AG08395 (cell line): ENCODE data around the gene PKP3.
"Not testable (repeated sequence)": the region's sequence is repeated elsewhere in the genome, so short reads cannot be mapped to it uniquely, and the experiment has no call there.

Source experiments
- DNase-seq: peaks from one replicate; pipeline ENCODE4 v3.0.0; 2012; ENCODE audit warnings: mixed read lengths, low spot score

PKP3 gene

GRCh38 chr11:394034-394857 is at the start of gene PKP3:
Gene PKP3, plus strand, starts transcription at chr11:394209. Its CDS starts 84 bp downstream, at chr11:394293.
- peak; percentile 42 for DNase-seq

- no peak for DNase-seq
Observed at GRCh38 chr11:344836-345578, 49.0 kb upstream of the PKP3 start.

- no peak for DNase-seq
Observed at GRCh38 chr11:346529-346928, 47.5 kb upstream of the PKP3 start.

- DNase-seq: not testable (repeated sequence)
Observed at GRCh38 chr11:349270-349954, 44.6 kb upstream of the PKP3 start.

GRCh38 chr11:350033-350722 is 43.8 kb upstream of the PKP3 start:
- DNase-seq: not testable (repeated sequence)

GRCh38 chr11:350723-351255 is 43.2 kb upstream of the PKP3 start:
- DNase-seq: no peak

- no peak for DNase-seq
Observed at GRCh38 chr11:351411-351810, 42.6 kb upstream of the PKP3 start.

GRCh38 chr11:352456-353031 is 41.5 kb upstream of the PKP3 start:
- DNase-seq: no peak

- DNase-seq: peak; percentile 83
Observed at GRCh38 chr11:353179-353873, 40.7 kb upstream of the PKP3 start.

- DNase-seq: peak; percentile 93
Observed at GRCh38 chr11:355581-356458, 38.2 kb upstream of the PKP3 start.

GRCh38 chr11:356610-357009 is 37.4 kb upstream of the PKP3 start:
- no peak for DNase-seq

- no peak for DNase-seq
Observed at GRCh38 chr11:357582-357981, 36.4 kb upstream of the PKP3 start.

- DNase-seq: no peak
Observed at GRCh38 chr11:358129-358800, 35.7 kb upstream of the PKP3 start.

- no peak for DNase-seq
Observed at GRCh38 chr11:359181-359714, 34.8 kb upstream of the PKP3 start.

- no peak for DNase-seq
Observed at GRCh38 chr11:360326-361280, 33.4 kb upstream of the PKP3 start.

GRCh38 chr11:362642-363442 is 31.2 kb upstream of the PKP3 start:
- no peak for DNase-seq

- DNase-seq: not testable (repeated sequence)
Observed at GRCh38 chr11:363443-363805, 30.6 kb upstream of the PKP3 start.
